Activated T-helper 1 cell treated with Interleukin-2 at 50 U/mL for 16 hours (primary cell): ENCODE results near the gene KHK.
A peak's percentile ranks its signal among the peaks of the same experiment; 100 is the strongest.
"Not testable (repeated sequence)": the region's sequence is repeated elsewhere in the genome, so short reads cannot be mapped to it uniquely, and the experiment has no call there.

ENCODE experiments used
- DNase-seq: peaks from one replicate; pipeline ENCODE4 v3.0.0-alpha.2; 2020; ENCODE audit warnings: low read depth

The KHK gene

DNA sequence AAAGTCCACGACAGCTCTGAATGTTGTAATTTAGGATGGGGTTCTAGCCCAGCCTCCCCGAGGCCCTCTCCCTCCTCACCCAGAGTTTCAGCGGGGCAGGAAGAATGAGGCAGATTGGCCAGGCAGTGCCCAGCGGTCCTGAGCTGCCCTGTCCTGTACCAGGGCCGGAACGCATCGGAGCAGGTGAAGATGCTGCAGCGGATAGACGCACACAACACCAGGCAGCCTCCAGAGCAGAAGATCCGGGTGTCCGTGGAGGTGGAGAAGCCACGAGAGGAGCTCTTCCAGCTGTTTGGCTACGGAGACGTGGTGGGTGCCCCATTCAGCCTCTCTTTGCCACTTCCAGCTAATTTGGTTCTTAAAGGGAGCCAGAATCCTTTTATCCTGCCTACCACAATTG, 10.8 kb downstream of the KHK start:
- DNase-seq, result no peak

DNA sequence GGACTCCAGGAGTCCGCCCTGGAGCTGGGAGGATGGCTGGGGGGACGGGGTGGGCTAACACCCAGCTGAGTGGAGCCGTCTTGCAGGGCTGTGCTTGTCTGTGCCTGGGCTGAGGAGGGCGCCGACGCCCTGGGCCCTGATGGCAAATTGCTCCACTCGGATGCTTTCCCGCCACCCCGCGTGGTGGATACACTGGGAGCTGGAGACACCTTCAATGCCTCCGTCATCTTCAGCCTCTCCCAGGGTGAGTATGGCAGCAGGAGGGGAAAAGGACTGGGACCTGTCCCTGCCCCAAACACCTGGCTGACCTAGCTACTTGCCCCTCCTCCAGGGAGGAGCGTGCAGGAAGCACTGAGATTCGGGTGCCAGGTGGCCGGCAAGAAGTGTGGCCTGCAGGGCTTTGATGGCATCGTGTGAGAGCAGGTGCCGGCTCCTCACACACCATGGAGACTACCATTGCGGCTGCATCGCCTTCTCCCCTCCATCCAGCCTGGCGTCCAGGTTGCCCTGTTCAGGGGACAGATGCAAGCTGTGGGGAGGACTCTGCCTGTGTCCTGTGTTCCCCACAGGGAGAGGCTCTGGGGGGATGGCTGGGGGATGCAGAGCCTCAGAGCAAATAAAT, 12.9 kb downstream of the KHK start:
- DNase-seq, result no peak

DNA sequence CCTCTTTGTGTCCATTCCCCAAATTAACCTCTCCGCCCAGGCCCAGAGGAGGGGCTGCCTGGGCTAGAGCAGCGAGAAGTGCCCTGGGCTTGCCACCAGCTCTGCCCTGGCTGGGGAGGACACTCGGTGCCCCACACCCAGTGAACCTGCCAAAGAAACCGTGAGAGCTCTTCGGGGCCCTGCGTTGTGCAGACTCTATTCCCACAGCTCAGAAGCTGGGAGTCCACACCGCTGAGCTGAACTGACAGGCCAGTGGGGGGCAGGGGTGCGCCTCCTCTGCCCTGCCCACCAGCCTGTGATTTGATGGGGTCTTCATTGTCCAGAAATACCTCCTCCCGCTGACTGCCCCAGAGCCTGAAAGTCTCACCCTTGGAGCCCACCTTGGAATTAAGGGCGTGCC, 13.5 kb downstream of the KHK start:
- no peak for DNase-seq

DNA sequence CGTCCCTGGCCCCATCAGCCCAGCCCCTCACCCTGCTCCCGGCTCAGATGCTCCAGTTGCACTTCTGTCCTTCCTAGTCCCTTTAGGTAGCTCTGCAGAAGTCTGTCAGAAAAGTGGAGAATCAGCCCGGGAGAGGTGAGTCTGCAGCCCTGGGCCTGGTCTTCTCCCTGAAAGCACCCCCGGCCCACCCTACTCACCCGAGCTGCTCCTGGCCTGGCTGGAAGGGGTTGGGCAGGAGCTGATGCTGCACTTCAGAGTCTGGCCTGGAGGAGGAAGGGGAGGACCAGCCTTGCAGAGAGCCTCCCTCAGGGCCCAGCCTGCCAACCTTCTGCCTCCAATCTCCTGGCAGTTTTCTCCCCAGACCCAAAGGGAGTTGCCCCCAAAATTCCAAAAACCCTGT, 15.8 kb downstream of the KHK start:
- no peak for DNase-seq

DNA sequence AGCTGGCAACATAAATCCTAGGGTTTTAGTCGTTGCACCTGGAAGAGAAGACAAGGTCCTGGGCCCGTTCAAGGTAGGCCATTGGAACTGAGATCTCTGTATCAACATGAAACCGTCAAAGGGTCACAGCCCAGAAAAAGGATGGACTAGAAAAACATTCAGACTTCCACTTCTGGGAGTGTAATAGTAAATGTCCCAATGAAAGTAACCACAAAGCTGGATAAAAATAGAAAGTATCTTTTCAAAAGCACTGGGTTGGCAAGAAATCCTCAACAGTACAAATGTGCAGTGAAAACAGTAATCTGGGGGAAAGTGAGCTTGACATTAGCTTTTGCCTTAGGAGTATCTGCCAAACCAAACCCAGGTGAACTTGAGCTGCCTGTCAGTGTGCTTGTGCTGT, 19.4 kb downstream of the KHK start:
- DNase-seq, result no peak

DNA sequence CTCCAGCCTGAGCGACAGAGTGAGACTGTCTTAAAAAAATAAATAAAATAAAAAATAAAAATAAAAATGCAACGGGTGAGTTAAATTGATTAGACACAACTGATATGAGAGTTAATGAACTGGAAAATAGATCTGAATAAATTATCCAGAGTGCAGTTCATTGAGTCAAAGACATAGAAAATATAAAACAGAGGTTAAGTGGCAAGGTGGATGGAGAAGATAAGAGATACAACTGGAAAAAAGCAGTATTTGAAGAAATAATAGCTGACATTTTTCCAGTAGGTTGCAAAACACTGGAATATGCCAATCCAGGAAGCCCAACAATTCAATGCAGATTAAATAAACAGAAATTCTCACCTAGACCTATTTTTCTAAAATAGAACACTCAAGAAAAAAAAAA, 21.6 kb downstream of the KHK start:
- no peak for DNase-seq

DNA sequence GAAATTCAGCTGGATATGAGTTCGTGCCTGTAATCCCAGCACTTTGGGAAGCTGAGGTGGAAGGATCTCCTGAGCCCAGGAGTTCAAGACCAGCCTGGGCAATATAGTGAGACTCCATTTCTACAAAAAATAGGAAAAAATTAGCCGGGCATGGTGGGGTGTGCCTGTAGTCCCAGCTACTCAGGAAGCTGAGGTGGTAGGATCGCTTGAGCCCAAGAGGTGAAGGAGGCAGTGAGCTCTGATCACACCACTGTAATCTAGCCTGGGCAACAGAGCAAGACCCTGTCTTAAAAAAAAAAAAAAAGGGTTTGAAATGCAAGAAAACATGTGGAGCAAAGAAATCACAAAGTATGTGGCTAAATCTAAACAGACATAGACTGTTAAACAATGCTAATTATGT, 22.5 kb downstream of the KHK start:
- DNase-seq, result no peak

DNA sequence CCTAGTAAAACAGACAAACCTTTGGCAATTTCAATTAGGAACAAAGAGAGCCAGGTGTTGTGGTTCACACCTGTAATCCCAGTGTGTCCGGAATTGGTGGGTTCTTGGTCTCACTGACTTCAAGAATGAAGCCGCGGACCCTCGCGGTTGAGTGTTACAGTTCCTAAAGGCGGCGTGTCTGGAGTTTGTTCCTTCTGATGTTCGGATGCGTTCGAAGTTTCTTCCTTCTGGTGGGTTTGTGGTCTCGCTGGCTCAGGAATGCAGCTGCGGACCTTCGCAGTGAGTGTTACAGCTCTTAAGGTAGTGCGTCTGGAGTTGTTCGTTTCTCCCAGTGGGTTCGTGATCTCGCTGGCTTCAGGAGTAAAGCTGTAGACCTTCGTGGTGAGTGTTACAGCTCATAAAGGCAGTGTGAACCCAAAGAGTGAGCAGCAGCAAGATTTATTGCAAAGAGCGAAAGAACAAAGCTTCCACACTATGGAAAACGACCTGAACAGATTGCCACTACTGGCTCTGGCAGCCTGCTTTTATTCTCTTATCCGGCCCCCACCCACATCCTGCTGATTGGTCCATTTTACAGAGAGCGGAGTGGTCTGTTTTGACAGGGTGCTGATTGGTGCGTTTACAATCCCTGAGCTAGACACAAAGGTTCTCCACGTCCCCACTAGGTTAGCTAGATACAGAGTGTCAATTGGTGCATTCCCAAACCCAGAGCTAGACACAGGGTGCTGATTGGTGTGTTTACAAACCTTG, 24.2 kb downstream of the KHK start:
- not testable (repeated sequence) for DNase-seq

DNA sequence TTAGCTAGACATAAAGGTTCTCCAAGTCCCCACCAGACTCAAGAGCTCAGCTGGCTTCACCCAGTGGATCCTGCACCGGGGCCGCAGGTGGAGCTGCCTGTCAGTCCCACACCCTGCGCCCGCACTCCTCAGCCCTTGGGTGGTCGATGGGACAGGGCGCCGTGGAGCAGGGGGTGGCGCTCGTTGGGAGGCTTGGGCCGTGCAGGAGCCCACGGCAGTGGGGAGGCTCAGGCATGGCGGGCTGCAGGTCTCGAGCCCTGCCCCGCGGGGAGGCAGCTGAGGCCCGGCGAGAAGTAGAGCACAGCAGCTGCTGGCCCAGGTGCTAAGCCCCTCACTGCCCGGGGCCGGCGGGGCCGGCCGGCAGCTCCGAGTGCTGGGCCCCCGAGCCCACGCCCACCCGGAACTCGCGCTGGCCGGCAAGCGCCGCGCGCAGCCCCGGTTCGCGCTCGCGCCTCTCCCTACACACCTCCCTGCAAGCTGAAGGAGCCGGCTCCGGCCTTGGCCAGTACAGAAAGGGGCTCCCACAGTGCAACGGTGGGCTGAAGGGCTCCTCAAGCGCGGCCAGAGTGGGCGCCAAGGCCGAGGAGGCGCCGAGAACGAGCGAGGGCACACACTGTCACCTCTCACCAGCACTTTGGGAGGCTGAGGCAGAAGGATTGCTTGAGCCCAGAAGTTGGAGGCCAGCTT, 25.0 kb downstream of the KHK start:
- not testable (repeated sequence) for DNase-seq

DNA sequence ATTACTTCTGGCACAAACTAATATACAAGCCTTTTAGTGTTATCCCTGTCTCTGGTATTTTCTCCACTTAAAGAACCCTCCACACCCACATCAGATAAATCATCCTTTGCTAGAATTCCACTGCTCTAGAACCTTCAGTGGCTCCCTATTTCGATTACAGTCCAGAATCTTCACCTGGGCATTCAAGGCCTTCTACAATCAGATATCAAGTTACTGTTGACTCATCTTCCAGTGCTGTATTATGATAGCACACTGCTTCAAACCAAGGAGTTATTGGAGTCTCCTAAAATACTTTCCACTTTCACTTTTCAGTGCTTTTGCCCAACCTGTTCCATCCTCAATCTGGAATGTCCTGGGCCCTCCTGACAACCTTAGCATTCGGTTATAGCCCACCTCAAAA, 28.9 kb downstream of the KHK start:
- no peak for DNase-seq

DNA sequence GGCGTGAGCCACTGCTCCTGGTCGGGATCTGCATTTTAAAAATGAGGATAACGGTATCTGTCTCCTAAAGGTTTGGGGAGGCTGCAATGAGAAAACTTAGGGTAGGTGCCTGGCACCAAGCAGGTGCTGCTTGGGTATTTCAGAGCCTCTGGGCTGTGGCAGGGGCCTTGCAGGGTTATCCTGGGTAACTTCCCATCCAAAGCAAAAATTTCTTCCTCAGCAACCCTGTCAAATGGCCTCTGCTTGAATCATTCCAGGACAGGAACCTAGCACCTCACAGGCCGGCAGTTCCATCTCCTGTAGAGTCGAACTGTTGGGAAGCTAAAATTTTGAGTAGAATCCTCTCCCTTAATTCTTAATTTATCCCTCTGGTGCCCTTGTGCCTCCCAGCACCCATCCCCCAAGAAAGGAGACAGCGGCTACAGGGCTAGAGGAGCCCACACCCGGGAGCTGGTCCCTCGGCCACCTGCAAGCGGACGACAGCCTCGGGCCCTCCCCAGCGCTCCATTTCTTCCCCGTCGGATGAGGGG, 31.5 kb downstream of the KHK start:
- no peak for DNase-seq

DNA sequence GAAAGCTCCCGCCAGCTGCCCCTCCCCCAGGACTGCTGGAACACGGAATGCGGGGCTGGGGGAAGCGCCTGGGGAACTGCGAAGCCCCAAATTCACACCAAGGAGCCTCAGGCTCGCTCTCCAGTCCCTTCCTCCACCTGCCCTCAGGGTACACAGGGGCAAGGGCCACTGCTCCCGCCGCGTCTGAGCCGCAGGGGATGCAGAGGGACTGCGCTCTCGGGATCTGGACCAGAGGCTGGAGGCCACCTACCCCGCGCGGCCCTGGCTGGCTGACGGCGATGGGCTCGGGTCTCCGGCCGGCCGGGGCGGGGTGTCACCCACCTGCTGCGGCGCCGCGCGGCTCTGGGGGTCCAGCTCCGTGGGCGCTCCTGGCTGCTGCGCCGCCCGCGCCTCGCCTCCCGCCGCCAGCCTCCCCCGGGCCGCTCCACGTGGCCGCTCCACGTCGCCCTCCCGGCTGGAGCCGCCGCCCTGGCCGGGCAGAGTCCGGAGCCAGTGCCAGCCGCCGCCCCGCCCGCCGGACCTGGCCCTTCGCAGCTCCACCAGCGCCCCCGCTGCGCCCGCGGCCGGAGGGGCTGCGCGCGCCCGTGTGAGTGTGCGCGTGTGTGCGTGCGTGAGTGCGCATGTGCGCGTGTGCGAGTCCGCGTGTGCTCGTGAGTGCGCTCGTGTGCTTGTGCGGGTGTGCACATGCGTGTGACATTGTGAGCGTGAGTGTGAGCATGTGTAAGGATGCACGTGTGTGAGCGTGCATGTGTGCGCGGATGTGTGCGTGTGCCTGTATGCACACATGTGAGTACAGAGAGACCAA, 32.2 kb downstream of the KHK start, which contains the start of gene CGREF1:
CGREF1 (minus strand) TSS at position 604 of the 805 bp plus-strand sequence. CDS start 14,762 bp downstream, outside the sequence.
- no peak for DNase-seq

DNA sequence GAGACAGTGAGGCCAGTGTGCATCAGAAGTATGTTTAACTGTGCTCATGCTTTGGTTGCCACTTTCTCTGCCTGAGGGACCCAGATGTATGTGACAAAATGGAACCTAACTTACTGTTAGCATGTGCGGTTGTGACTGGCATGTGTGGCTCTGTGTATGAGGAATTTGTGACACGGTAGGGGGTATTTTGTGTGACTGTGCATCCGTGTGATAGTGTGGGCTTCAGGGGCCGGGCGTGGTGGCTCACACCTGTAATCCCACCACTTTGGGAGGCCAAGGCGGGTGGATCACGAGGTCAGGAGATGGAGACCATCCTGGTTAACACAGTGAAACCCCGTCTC, 32.7 kb downstream of the KHK start:
- DNase-seq, result not testable (repeated sequence)

DNA sequence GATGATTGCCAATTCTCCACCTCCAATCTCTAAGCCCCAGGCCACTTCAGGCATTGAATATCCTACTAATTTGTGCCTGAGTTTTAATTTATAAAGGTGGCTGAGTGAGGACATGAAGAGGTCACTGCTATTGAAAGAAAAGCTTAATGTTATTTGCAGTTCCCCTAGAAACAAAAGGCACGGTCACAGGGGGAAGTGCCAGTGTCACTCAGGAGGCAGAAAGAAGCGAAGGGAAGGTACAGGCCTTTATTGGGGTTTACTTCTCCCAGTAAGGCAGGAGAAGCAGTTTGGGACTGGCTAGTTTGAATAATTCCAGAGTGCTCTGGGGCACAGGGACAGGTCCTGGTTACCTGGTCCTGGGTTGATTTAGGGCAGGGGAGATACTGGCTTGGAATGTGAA, 35.3 kb downstream of the KHK start:
- DNase-seq, result no peak

DNA sequence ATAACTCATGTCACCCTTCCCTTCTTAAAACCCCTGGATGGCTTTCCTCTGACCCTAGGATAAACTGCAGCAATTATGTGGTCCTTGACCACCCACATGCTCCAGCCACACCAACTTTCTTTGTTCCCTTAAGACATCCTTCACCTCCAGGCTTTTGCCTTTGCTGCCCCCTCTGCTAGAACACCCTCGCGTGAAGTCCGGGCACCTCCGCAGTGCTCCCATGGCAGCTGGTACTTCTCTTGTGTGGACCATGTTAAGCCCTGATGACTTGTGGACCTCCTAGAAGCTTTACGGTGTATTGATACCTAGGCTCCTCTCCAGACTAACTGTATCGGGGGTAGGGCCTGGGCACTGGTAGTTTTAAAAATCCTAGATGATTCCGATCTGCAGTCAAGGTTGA, 36.2 kb downstream of the KHK start:
- no peak for DNase-seq

DNA sequence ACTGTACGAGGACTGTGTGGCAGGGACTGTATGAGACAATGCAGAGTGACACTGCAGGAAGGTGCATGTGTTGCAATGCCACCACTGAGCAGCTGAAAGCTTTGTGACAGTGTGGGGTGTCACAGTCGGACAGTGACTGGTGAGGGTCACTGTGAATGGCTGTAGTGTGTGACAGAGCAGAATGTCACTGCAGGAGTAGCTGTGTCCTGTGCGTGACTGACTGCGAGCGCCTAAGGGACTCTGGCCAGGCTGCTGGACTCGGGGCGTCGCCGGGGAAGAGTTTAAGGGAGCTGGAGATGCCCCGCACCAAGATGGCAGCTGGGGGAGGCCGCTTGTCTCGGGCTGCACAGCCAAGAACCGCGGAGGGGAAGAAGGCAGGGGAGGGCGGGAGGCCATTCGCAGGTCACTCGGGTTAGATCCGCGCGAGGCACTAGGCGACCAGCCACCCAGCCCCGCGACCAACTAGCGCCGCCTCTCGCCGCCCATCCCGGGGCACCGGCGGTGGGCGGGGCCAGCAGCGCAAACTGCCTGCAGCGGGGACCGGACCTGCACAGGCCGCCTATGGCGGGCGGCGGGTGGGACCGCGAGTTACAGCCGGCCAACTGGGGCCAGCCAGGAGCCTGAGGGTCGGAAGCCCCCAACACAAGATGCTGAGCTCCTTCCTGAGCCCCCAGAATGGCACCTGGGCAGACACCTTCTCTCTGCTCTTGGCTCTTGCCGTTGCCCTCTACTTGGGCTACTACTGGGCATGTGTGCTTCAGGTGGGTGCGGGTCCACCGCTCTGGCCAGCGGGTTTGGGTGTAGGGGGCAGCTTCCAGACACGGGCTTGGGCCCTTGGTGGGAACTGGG, 37.0 kb downstream of the KHK start, which contains the start of gene ABHD1:
ABHD1 (plus strand) TSS at position 514 of the 849 bp plus-strand sequence; CDS start at position 648, 134 bp downstream.
- peak; percentile 55 for DNase-seq

DNA sequence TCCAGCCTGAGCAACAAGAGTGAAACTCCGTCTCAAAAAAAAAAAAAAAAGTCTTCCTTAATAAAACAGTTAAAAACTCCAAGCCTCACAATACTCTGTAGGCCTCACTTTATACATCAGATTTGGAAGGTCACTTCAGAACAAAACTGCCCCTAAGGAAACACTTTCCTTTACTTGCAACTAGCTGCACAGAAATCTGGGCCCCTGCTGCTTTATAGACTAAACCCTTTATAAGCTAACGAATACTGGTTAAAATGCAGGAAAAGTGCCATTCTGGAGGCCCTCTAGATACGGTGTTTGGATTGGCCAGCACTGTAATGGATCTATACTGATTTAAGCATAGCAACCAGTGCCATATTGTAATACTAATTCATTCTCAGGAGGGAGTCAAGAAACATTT, 38.5 kb downstream of the KHK start:
- DNase-seq, result no peak

DNA sequence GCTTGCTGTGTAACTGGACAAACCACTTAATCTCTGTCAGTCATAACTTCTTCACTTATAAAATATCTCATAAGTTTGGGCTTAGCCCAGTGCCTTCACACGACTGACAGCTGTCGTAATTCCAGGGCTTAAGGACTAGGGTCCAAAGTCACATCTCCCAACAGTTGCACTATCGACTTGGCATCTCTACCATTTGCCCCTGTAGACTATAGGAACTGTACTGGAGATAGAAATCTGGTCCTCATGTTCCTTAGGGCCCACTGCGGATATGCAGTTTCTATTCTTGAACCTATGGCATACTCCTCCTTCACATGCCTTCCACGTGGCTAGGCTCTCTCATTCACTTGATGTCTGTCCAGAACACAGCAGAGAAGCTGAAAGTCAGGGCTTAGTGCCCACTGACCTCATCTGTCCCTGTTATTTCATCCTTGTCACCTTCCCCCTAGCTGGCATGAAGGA, 39.7 kb downstream of the KHK start:
- no peak for DNase-seq

DNA sequence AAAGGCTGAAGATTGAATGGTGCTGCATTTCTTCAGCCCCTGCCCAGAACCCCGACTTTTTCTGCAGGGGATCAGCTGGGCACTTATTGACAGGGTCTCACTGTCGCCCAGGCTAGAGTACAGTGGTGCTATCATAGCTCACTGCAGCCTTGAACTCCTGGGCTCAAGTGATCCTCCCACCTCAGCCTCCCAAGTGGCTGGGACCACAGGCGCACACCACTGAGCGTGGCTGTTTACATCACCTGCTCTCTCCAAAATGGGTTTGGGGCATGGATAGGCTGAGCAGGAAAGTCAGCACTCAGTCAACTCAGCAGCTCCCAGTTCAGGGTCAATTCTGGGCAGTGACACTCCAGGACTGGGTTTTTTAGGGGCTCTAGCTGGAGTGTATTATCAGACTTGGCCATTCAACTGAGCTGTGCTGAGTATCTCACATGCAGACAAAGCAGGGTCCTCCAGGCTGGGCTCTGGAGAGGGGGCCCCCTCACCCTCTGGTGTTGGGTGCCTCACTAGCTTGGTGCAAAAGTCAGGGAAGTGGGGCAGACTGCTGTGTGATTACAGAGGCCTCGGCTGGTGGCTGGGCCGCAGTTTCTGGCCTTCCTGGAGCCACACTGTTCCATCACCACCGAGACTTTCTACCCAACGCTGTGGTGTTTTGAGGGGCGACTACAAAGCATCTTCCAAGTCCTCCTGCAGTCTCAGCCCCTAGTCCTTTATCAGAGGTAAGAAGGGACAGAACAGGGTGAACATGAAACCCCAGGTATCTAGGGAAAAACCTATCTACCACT, 41.5 kb downstream of the KHK start:
- DNase-seq, result no peak
